ENCODE data around the gene IQGAP1.
A peak's percentile ranks its signal among the peaks of the same experiment; 100 is the strongest.
"Not testable (repeated sequence)": the region's sequence is repeated elsewhere in the genome, so short reads cannot be mapped to it uniquely, and the experiment has no call there.

IQGAP1 gene

DNA sequence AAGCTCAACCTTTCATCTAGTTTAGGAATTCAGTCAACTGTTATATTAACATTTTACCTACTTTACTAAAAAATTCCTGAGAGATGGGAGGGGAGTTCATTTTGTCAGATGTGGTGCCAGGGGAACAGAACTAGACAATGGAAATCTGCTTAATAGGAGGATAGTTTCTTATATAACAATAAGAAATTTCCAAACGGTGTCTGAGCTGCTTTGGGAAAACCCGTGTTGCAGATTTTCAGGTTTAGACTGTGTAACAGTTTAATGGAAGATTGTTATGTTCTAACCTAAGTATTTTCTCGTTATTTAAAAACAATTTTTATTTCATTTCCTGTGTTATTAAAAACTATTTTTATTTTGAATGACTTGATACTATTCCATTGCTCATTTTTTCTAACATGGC lies 19.3 kb downstream of the IQGAP1 start:
- H3K4me3 ChIP-seq (replicated peaks; ENCODE audit: low read depth, low read length): no peak overlapping the region
- TF ChIP-seq, protein P1, sequence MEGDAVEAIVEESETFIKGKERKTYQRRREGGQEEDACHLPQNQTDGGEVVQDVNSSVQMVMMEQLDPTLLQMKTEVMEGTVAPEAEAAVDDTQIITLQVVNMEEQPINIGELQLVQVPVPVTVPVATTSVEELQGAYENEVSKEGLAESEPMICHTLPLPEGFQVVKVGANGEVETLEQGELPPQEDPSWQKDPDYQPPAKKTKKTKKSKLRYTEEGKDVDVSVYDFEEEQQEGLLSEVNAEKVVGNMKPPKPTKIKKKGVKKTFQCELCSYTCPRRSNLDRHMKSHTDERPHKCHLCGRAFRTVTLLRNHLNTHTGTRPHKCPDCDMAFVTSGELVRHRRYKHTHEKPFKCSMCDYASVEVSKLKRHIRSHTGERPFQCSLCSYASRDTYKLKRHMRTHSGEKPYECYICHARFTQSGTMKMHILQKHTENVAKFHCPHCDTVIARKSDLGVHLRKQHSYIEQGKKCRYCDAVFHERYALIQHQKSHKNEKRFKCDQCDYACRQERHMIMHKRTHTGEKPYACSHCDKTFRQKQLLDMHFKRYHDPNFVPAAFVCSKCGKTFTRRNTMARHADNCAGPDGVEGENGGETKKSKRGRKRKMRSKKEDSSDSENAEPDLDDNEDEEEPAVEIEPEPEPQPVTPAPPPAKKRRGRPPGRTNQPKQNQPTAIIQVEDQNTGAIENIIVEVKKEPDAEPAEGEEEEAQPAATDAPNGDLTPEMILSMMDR (IDR thresholded peaks at IDR 0.05; ENCODE audit: low read length, missing control alignments): no peak
- DNase-seq (ENCODE audit: low read depth): no peak

DNA sequence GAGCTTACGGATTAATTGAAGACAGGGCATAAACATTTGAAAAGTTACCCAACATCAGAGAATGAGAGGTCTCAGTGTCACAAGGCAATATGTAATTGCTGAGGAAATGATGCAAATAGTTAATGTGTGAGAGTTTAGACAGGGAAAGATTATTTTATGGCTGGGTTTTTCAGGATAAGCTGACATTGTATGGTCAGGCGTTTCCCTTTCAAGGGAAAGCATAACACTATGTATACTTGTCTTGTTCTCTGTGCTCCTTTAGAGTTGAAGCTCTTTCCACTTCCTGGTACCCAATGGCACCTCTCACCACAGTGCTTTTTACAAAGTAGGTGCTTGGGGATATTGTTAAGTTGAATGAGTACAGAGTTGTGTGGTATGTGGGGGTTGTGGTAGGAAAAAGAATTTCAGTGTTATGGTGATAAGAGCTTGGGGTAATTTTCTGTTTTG lies 19.9 kb downstream of the IQGAP1 start:
- DNase-seq (ENCODE audit: low read depth): peak; percentile 74
- TF ChIP-seq, protein P1 (IDR thresholded peaks at IDR 0.05; ENCODE audit: low read length, missing control alignments): no peak
- H3K4me3 ChIP-seq (replicated peaks; ENCODE audit: low read depth, low read length): no peak overlapping the region

DNA sequence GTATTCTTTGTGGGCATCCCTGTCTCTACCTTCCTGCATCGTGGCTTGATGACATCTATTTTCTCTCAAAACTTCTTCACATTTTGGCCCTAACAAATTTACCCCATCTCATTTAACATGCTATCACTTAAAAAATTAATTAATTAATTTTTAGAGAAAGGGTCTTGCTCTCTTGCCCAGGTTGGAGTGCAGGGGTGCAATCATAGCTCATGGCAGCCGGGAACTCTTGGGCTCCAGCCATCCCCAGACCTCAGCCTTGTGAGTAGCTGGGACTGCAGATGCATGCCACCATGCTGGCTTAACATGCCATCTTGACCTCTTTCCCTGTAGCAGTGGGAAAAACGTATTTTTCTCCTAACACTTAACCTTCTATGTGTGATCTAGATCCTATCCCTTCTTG lies 20.6 kb downstream of the IQGAP1 start:
- H3K4me3 ChIP-seq (replicated peaks; ENCODE audit: low read depth, low read length): no peak overlapping the region
- DNase-seq (ENCODE audit: low read depth): no peak
- TF ChIP-seq, protein P1 (IDR thresholded peaks at IDR 0.05; ENCODE audit: low read length, missing control alignments): no peak

DNA sequence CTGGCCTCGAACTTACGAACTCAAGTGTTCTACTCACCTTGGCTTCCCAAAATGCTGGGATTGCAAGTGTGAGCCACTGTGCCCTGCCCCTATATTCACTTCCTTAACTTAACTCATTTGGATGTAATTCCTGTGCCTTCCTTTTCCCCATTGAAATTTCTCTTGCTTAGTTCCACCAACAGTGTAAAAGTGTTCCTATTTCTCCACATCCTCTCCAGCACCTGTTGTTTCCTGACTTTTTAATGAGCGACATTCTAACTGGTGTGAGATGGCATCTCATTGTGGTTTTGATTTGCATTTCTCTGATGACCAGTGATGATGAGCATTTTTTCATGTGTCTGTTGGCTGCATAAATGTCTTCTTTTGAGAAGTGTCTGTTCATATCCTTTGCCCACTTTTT lies 21.5 kb downstream of the IQGAP1 start:
- DNase-seq (ENCODE audit: low read depth); H3K4me3 ChIP-seq (replicated peaks; ENCODE audit: low read depth, low read length): not testable (repeated sequence)

DNA sequence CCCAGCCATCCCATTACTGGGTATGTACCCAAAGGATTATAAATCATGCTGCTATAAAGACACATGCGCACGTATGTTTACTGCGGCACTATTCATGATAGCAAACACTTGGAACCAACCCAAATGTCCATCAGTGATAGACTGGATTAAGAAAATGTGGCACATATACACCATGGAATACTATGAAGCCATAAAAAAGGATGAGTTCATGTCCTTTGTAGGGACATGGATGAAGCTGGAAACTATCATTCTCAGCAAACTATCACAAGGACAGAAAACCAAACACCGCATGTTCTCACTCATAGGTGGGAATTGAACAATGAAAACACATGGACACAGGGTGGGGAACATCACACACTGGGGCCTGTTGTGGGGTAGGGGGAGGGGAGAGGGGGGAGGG lies 22.3 kb downstream of the IQGAP1 start:
- DNase-seq (ENCODE audit: low read depth); H3K4me3 ChIP-seq (replicated peaks; ENCODE audit: low read depth, low read length): not testable (repeated sequence)

DNA sequence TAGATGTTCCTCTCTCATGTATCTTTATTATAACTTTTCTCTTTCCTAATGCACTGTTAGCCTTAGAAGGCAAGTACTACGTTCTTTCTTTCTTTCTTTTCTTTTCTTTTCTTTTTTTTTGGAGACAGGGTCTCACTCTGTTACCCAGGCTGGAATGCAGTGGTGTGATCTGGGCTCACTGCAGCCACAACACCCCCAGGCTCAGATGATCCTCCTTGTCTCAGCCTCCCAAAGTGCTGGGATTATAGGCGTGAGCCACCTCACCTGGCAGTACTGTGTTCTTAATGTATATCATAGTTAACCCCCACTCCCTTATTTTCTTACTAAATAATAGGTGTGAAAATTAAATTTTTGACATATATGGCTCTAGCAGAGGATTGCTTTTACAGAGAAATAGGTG lies 23.1 kb downstream of the IQGAP1 start:
- no peak overlapping the region for H3K4me3 ChIP-seq (replicated peaks; ENCODE audit: low read depth, low read length)
- no peak for DNase-seq (ENCODE audit: low read depth)
- TF ChIP-seq, protein P1 (IDR thresholded peaks at IDR 0.05; ENCODE audit: low read length, missing control alignments): no peak

DNA sequence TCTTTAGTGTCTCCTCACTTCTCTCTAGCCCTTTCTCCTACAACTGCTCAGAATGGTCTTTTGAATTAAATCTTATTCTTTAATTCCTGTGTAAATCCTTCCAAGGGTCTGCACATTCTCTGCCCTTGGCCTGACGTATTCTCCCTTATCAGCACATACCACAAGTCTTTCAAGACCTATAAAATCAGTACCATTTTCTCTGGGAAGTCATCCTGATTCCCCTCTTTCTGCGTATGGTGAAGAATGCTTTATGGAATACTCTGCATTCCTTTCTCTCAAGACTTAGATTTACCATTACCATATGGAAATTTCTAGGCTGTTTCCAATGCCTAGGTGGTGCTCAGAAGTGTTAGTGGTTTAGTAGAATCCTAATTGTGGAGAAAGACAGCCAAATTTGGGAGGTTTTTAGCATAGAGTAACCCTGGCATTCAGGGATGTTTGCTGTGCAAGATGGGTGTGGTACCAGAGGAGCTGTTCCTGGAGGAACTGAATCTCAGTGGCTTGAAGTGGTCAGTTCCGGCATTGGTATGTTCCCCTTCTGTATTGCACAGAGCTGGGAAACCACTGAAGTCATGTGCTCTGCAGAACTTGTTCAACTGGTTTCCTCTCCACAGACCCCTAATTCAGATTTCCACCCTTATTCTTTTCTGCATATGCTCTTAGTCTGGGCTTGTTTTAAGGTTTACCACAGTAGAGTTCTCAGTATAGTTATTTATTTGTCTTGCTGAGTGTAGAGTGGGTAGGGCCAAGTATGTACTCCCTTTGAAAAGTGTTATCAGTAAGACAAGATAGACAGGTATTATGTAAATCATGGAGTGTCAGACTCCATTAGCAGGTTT lies 24.5 kb downstream of the IQGAP1 start:
- peak; percentile 80 for DNase-seq (ENCODE audit: low read depth)
- H3K4me3 ChIP-seq (replicated peaks; ENCODE audit: low read depth, low read length): no peak overlapping the region
- TF ChIP-seq, protein P1 (IDR thresholded peaks at IDR 0.05; ENCODE audit: low read length, missing control alignments): no peak
